AG10803 (cell line): ENCODE measurements around the gene MKLN1.
"Not testable (repeated sequence)": the region's sequence is repeated elsewhere in the genome, so short reads cannot be mapped to it uniquely, and the experiment has no call there.

Experiments
- DNase-seq: peaks from one replicate; pipeline ENCODE4 v3.0.0; 2010; ENCODE audit warnings: low read depth
- H3K4me3 ChIP-seq: 2 replicates; pipeline ENCODE4 v1.5.1; 2011; ENCODE audit warnings: mild to moderate bottlenecking, low read length, control low read depth
- CTCF ChIP-seq: conservative IDR thresholded peaks from 2 replicates; pipeline ENCODE4 v1.5.1; 2011; ENCODE audit warnings: mild to moderate bottlenecking, low read length, control low read depth, inconsistent platforms

Gene MKLN1

DNA sequence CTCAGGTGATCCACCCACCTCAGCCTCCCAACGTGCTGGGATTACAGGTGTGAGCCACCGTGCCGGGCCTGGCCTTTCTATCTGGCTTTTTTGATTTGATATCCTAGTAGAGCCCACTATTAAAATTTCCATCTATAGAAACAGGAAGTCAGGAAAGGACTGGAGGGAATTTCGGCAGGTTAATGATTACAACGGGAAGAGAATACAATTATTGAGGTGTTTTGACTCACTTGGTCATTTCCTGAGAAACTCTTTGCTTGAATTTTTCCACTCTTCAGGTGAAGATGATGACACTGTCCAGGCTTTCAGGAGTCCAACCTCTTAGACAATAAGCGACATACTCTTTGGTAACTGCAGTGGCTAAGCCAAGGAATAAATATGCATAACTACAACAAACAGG, 1.1 kb upstream of the MKLN1 start:
- no peak for TF ChIP-seq CTCF
- H3K4me3 ChIP-seq = peak overlapping the region; percentile 91
- DNase-seq = no peak

GRCh38 chr7:131327049-131327625, 539 bp upstream of the MKLN1 start:
- TF ChIP-seq CTCF = no peak
- peak; percentile 81 for DNase-seq
- H3K4me3 ChIP-seq = peak overlapping the region; percentile 91

DNA sequence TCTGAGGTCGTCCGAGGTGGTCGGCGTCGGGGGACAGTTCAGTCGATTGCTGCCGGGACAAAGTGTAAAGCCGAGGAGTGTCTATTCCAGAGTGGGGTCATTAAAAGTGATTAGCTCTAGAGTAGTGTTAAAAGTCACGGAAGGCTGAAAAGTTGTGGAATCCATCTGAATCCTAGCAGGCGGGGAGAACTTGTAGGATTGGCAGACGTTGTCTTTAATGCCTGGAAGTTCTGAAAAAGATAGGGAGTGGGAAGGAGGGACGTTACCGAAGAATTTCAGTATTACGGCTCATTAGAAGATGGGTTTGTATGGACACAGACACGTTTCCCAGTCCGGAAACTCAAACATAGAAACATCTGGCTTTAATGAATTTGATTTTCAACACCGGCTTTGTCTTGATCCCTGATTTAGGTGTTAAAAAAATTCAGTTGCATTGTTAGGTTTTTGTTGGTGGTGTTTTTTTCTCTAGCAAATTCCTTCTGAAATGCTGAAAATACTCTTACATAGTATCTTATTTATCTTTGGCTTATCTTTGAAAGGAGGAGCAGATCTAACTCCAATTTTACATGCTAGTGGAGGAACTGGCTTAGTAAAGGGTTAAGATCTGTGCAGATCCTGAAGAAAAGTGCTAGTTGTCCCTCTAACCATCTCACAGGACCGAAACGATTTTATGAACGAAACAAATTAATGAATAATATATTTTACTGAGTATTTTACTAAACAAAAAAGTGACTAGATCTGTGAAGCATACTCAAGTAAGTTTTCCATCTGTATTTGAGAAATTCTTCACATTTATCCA, 900 bp downstream of the MKLN1 start:
- TF ChIP-seq CTCF = no peak
- peak; percentile 61 for DNase-seq
- peak overlapping the region; percentile 91 for H3K4me3 ChIP-seq

DNA sequence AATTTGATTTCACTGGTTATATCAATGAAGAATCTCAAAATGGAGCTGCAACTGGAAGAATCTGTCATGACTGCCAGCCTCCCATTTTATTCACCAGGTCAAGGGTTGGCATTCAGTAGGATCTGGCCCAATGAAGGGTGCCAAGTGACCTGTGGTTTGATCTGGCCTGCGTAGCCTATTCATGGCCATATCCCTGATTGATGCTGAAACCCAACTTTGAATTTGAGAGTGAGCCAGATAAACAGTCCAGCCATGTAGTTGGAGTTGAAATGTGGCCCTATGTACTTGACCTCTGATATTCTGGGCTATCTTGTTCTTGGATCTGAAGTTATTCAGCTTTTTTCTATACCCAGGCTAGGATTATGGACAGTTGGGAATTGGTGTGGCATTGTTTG, 1.5 kb downstream of the MKLN1 start:
- peak overlapping the region; percentile 91 for H3K4me3 ChIP-seq
- no peak for DNase-seq
- no peak for TF ChIP-seq CTCF

DNA sequence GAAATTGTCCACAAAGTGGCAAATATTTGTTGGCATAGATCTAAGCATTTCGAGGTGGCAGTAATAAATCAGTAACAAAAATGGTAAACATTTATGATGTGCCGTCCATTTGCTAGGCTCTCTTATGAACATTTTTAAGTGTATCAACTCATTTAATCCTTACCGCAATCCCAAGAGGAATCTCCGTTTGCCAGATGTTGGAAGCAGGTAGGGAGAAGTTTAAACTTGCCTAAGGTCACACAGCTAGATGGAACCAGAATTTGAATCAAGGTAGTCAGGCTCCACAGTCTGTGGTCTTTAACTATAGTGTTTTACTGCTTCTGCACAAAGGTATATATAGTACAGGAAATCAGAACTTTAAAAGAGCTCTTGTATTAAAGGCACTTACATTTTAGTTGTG, 2.6 kb downstream of the MKLN1 start:
- TF ChIP-seq CTCF = no peak
- H3K4me3 ChIP-seq = no peak overlapping the region
- DNase-seq = no peak

- no peak for TF ChIP-seq CTCF
Observed at GRCh38 chr7:131331806-131332205, 4.1 kb downstream of the MKLN1 start.

GRCh38 chr7:131332729-131333128, 5.1 kb downstream of the MKLN1 start:
- not testable (repeated sequence) for H3K4me3 ChIP-seq, DNase-seq

More at GRCh38 chr7:131331806-131332205, 4.1 kb downstream of the MKLN1 start:
- no peak overlapping the region for H3K4me3 ChIP-seq
- no peak for DNase-seq
